Chondrocyte (in vitro differentiated cells): ENCODE data around the gene PTPRU. TPM values are rescaled to one million over a fixed set of nuclear protein-coding genes. Genes with fewer than 3 reads are reported as not detected.
"Not testable (repeated sequence)": the region's sequence is repeated elsewhere in the genome, so short reads cannot be mapped to it uniquely, and the experiment has no call there.

Experiments
- DNase-seq: peaks from one replicate; pipeline ENCODE4 v3.0.0; 2021; ENCODE audit warnings: mixed read lengths, low spot score
- H3K27ac Mint-ChIP-seq: one replicate; pipeline ENCODE4 v1.8.0; 2021; ENCODE audit warnings: mild to moderate bottlenecking, moderate library complexity, mixed read lengths; ENCODE audit not compliant: unreplicated experiment
- H3K27me3 Mint-ChIP-seq: 2 replicates; pipeline ENCODE4 v1.8.0; 2021; ENCODE audit warnings: low read depth, mixed read lengths
- H3K36me3 Mint-ChIP-seq: 2 replicates; pipeline ENCODE4 v1.8.0; 2021; ENCODE audit warnings: low read depth, mixed read lengths
- H3K4me1 Mint-ChIP-seq: 2 replicates; pipeline ENCODE4 v1.8.0; 2021; ENCODE audit warnings: low read depth, mild to moderate bottlenecking, mixed read lengths
- H3K4me3 Mint-ChIP-seq: one replicate; pipeline ENCODE4 v1.8.0; 2021; ENCODE audit warnings: mild to moderate bottlenecking, moderate library complexity, mixed read lengths; ENCODE audit not compliant: unreplicated experiment
- H3K9me3 Mint-ChIP-seq: 2 replicates; pipeline ENCODE4 v1.8.0; 2021; ENCODE audit warnings: low read depth, mixed read lengths
- CTCF ChIP-seq: fragments of 200-600 bp; sonication (generic); IDR thresholded peaks from 2 replicates; pipeline ENCODE4 v1.5.0; 2021; ENCODE audit warnings: antibody characterized with exemption, mild to moderate bottlenecking, moderate library complexity
- total RNA-seq: library from RNA; stranded (reverse); gene quantifications from 3 replicates; pipeline ENCODE4 v1.2.1, GENCODE V29; 2021

PTPRU gene
- total RNA-seq, 1 donor from 2014 or later: 12.6 TPM

- no peaks in the 10 kb centered on the region for H3K27me3 Mint-ChIP-seq
- no peaks in the 10 kb centered on the region for H3K9me3 Mint-ChIP-seq
- peak; percentile 82 for DNase-seq
- no peak for TF ChIP-seq CTCF
- H3K4me1 Mint-ChIP-seq: no peaks in the 10 kb centered on the region
- peaks cover 11% of the 10 kb centered on the region for H3K36me3 Mint-ChIP-seq
- H3K4me3 Mint-ChIP-seq: no peak overlapping the region
- no peak overlapping the region for H3K27ac Mint-ChIP-seq
Measured at GRCh38 chr1:29291756-29292155, 55.4 kb downstream of the PTPRU start.

DNA sequence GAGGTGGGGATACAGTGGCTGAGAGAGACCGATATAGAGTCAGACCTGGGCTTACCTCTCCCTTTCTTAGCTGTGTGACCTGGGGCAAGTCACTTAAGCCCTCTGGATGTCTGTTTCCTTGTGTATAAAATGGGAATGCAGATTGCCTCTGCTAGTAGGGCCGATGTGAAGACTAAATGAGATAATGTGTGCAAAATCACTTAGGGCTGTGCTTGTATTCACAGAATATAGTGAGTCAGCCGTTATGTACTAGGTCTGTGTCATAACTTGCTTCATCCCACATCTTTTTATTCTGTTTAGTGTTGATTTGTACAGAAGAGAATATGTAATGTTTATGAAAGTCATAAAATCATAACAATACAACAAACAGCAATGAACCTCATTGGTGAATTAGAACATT lies 56.0 kb downstream of the PTPRU start:
- TF ChIP-seq CTCF: no peak
- DNase-seq: no peak
- Mint-ChIP-seq H3K27me3 (no peaks in the 10 kb centered on the region), H3K27ac (no peak overlapping the region), H3K9me3 (no peaks in the 10 kb centered on the region), H3K4me1 (no peaks in the 10 kb centered on the region), H3K4me3 (no peak overlapping the region), H3K36me3 (peaks cover 12% of the 10 kb centered on the region)

DNA sequence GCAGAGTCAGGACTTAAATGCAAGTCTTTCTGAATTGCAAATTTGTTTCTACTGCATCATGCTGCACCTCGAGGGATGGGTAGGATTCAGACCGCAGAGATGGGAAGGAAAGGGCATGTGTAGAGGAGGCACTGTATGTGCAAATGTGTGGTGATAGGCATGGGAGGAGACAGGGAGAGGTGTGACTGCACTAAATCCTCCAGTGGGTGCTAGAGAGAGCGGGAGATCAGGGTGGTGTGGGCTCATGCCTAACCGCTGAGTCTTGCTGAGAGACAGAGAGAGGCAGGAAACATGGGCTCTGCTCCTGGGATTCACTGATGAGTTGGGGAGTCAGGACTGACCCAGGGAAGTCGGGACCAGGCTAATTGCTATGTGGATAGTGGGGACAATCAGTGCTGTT lies 61.1 kb downstream of the PTPRU start:
- TF ChIP-seq CTCF: no peak
- DNase-seq: peak; percentile 26
- H3K9me3 Mint-ChIP-seq: peaks cover 3% of the 10 kb centered on the region
- no peak overlapping the region for H3K27ac Mint-ChIP-seq
- peaks cover 17% of the 10 kb centered on the region for H3K36me3 Mint-ChIP-seq
- H3K4me3 Mint-ChIP-seq: no peak overlapping the region
- H3K27me3 Mint-ChIP-seq: no peaks in the 10 kb centered on the region
- no peaks in the 10 kb centered on the region for H3K4me1 Mint-ChIP-seq

DNA sequence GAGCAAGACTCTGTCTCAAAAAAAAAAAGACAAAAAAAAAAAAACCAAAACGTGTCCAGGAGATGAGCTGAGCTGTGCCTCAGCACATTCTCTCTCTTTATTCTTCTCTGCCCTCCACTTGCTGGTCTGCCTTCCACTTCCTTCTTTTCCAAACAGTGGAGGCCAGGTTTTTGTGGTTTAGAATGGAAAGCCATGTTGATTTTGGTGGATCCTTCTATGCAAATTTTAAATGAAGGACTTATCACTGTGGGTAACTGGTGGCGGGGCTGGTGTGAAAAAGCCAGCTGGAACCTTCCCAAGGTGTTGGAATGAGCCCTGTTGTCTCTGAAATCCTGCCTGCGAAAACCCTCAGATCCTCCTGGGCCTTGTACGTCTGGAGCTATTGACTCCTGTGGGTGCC lies 61.9 kb downstream of the PTPRU start:
- Mint-ChIP-seq H3K4me3 (no peak overlapping the region), H3K4me1 (no peaks in the 10 kb centered on the region), H3K27ac (no peak overlapping the region), H3K36me3 (peaks cover 17% of the 10 kb centered on the region), H3K9me3 (peaks cover 3% of the 10 kb centered on the region), H3K27me3 (no peaks in the 10 kb centered on the region)
- no peak for TF ChIP-seq CTCF
- DNase-seq: peak; percentile 15

GRCh38 chr1:29299446-29299845 lies 63.1 kb downstream of the PTPRU start:
- peaks cover 3% of the 10 kb centered on the region for H3K9me3 Mint-ChIP-seq
- no peak overlapping the region for H3K27ac Mint-ChIP-seq
- no peak overlapping the region for H3K4me3 Mint-ChIP-seq
- no peaks in the 10 kb centered on the region for H3K27me3 Mint-ChIP-seq
- no peak for TF ChIP-seq CTCF
- peaks cover 18% of the 10 kb centered on the region for H3K36me3 Mint-ChIP-seq
- H3K4me1 Mint-ChIP-seq: no peaks in the 10 kb centered on the region
- peak; percentile 9 for DNase-seq

- not testable (repeated sequence) for H3K4me3 Mint-ChIP-seq, H3K27me3 Mint-ChIP-seq, H3K4me1 Mint-ChIP-seq, H3K9me3 Mint-ChIP-seq, H3K27ac Mint-ChIP-seq, DNase-seq
- H3K36me3 Mint-ChIP-seq: peaks cover 17% of the 10 kb centered on the region
Measured at GRCh38 chr1:29301732-29302131, 65.4 kb downstream of the PTPRU start.
